Inflammatory macrophage (primary cell): ENCODE results near the gene NME9.

Experiments
- DNase-seq, 2 donors: peaks; one replicate each; pipeline ENCODE4 v3.0.0-alpha.2; 2020 to 2022

NME9 gene

GRCh38 chr3:138362538-138362937, 32.9 kb upstream of the NME9 start:
- DNase-seq: no peak

- DNase-seq: no peak
Observed at GRCh38 chr3:138361561-138361971, 31.9 kb upstream of the NME9 start.

GRCh38 chr3:138360869-138361525, 31.3 kb upstream of the NME9 start:
- no peak for DNase-seq

GRCh38 chr3:138359919-138360868, 30.5 kb upstream of the NME9 start:
- DNase-seq: no peak

GRCh38 chr3:138359148-138359918, 29.7 kb upstream of the NME9 start:
- DNase-seq: no peak

GRCh38 chr3:138356730-138357405, 27.2 kb upstream of the NME9 start:
- no peak for DNase-seq

- DNase-seq: no peak
Observed at GRCh38 chr3:138355071-138355470, 25.4 kb upstream of the NME9 start.

- DNase-seq: no peak
Observed at GRCh38 chr3:138354376-138354775, 24.7 kb upstream of the NME9 start.

GRCh38 chr3:138351916-138352550, 22.4 kb upstream of the NME9 start:
- DNase-seq: no peak

- no peak for DNase-seq
Observed at GRCh38 chr3:138351151-138351550, 21.5 kb upstream of the NME9 start.

GRCh38 chr3:138349926-138350665, 20.4 kb upstream of the NME9 start:
- peak; percentile 85 to 92 for DNase-seq

- DNase-seq: peak; percentile 14 to 19
Observed at GRCh38 chr3:138348754-138349739, 19.4 kb upstream of the NME9 start.

- DNase-seq: peak; percentile 81 to 88
Observed at GRCh38 chr3:138347960-138348753, 18.5 kb upstream of the NME9 start, which contains the start of gene MRAS. Gene MRAS (plus strand): TSS chr3:138348579. CDS start chr3:138372884, 24,305 bp downstream.

- DNase-seq: no peak
Observed at GRCh38 chr3:138344754-138345153, 15.1 kb upstream of the NME9 start.

- no peak for DNase-seq
Observed at GRCh38 chr3:138340511-138340910, 10.9 kb upstream of the NME9 start.

GRCh38 chr3:138338811-138339210, 9.2 kb upstream of the NME9 start:
- DNase-seq: no peak

GRCh38 chr3:138338244-138338643, 8.6 kb upstream of the NME9 start:
- no peak for DNase-seq

- DNase-seq: no peak
Observed at GRCh38 chr3:138336454-138336999, 6.9 kb upstream of the NME9 start.

- DNase-seq: no peak
Observed at GRCh38 chr3:138334608-138335007, 5.0 kb upstream of the NME9 start.
